Measurements from ENCODE around the gene TPPP2.

GRCh38 chr14:21057803-21058675 is 28.0 kb downstream of the TPPP2 start, which contains the start of gene RNASE8:
- TF ChIP-seq CTCF (IDR thresholded peaks at IDR 0.05): no peak
- TF ChIP-seq POLR2A (IDR thresholded peaks at IDR 0.05): no peak
- no peak for TF ChIP-seq EP300 (IDR thresholded peaks at IDR 0.05)
- no peak for TF ChIP-seq POLR2AphosphoS5 (IDR thresholded peaks at IDR 0.05)
